HG03432 (cell line): ENCODE results near the gene UBR2.
A peak's percentile ranks its signal among the peaks of the same experiment; 100 is the strongest.
"Not testable (repeated sequence)": the region's sequence is repeated elsewhere in the genome, so short reads cannot be mapped to it uniquely, and the experiment has no call there.

Experiments used
- ATAC-seq: cut with Tn5 transposase; IDR thresholded peaks from one replicate; pipeline ENCODE4 v1.9.1; 2021; ENCODE audit warnings: mild to moderate bottlenecking, moderate library complexity; ENCODE audit not compliant: unreplicated experiment

UBR2 gene

GRCh38 chr6:42618105-42618504 is 54.3 kb downstream of the UBR2 start:
- ATAC-seq = no peak

DNA sequence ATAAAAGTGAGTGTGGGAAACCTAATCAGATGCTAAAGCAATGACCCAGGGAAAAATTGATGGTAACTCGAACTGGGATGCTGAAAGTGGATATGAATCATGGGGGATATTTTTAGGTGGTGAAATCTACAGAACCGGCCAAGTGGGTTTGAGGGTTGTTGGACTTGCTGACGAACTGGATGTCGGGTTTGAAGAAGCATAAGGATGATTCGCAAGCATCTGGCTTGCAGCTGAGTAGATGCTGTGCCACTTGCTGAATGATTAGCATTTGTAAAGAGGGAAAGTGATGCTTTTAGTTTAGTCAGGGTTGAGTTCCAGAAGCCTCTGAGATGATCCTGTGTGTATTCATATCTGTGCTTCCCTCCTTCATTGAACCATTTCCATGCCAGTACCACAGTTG is 54.9 kb downstream of the UBR2 start:
- ATAC-seq = no peak

DNA sequence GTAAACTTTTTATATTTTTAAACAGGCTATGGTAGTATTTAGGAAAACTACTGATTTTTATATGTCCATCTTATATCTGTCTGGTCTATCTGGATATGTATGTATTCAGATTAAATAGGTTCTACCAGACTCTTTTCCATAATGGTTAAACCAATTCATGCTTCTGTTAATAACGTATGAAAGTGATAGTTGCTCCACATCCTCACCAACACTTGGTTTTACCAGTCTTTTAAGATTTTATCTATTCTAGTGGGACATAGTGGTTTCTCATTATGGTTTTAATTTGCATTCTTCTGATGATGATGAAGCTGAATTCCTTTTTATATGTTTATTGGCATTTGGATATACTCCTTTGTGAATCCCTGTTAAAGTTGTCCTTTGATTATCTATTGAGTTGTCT is 56.1 kb downstream of the UBR2 start:
- ATAC-seq = no peak

DNA sequence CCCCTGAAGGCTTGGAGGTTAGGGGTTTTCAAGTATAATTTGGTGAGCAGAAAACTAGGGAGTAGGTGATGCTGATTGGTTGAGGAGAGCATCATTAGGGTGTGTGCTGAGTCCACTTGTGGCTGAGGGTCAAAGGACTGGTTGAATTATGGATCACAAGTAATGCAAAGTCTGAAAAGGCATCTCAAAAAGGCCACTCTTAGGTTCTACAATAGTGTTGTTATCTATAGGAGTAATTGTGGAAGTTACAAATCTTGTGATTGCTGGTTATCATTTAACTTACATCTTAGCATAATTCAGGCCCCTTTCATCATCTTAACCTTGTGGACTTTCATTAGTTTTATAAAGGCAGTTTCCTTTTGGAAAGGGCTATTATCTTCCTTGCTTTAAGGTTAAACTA is 60.8 kb downstream of the UBR2 start:
- no peak for ATAC-seq

DNA sequence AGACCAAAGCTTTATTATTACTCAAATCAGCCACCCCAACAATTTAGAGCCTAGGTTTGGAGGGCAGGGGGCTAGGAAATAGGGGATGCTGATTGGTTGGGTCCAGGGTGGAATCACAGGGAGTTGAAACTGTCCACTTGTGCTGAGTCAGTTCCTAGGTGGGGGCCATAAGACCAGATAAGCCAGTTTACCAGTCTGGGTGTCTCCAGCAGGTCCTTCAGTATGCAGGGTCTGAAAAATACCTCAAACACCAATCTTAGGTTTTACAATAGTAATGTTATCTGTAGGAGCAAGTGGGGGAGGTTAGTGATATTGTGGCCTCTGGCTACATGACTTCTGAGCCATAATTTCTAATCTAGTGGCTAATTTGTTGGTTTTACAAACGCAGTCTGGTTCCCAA is 63.2 kb downstream of the UBR2 start:
- no peak for ATAC-seq

DNA sequence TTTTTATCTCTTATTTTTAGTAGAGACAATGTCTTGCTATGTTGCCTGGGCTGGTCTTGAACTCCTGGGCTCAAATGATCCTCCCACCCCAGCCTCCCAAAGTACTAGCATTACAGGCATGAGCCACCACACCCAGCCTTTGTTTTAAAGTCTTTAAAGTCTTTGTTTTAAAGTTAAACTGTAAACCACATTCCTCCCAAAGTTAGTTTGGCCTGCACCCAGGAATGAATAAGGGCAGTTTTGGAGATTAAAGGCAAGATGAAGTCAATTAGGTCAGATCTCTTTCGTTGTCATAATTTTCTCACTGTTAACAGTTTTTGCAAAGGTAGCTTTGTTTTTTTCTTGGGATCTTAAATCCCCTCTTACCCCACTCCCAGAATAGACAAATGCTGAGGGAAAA is 63.8 kb downstream of the UBR2 start:
- no peak for ATAC-seq

DNA sequence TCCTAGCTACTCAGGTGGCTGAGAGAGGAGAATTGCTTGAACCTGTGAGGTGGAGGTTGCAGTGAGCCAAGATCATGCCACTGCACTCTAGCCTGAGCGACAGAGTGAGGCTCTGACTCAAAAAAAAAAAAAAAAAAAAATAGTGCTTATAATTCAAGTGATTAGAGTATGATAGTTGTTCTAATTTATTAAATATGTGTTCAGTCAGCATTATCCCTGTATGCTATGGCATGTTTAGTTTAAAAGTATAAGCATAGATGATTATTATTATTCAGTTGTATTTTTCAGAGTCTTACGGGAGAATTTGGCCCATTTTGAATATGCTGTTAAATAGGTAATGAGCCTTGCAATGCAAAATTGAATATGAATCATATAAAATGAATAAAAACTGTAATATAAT is 64.8 kb downstream of the UBR2 start:
- ATAC-seq = no peak

- no peak for ATAC-seq
Measured at GRCh38 chr6:42629845-42630244, 66.0 kb downstream of the UBR2 start.

GRCh38 chr6:42637681-42638080 is 73.9 kb downstream of the UBR2 start:
- ATAC-seq = no peak

GRCh38 chr6:42642794-42643193 is 79.0 kb downstream of the UBR2 start:
- ATAC-seq = no peak

- ATAC-seq = no peak
Measured at GRCh38 chr6:42644211-42644610, 80.4 kb downstream of the UBR2 start.

DNA sequence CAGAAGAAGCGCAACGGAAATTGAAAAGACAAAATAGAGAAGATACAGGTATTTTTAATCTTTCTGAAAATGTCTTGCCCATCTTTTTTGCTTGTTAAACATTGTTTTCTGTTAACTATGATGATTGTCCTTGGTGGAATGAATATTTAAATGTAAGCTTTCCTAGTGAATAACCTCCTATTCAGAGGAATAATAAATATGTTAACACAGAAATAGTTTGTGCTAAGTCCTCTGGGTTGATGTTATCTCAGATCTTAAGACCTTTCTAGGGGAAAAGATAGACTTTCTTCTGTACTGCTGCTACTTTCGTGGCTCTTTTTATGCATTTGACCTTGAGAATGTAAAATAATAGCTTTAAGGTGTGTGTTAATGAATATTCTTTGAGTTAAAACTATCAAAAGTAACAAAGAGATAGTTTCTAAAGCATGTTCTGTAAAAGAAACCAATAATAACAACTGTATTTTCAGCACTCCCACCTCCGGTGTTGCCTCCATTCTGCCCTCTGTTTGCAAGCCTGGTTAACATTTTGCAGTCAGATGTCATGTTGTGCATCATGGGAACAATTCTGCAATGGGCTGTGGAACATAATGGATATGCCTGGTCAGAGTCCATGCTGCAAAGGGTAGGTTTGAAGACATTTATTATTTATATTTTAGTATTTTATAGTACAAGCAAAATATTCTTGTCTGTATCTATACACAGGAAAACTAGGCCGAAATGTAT is 88.4 kb downstream of the UBR2 start:
- no peak for ATAC-seq

- ATAC-seq = no peak
Measured at GRCh38 chr6:42653851-42654250, 90.0 kb downstream of the UBR2 start.

- no peak for ATAC-seq
Measured at GRCh38 chr6:42659806-42660205, 96.0 kb downstream of the UBR2 start.

DNA sequence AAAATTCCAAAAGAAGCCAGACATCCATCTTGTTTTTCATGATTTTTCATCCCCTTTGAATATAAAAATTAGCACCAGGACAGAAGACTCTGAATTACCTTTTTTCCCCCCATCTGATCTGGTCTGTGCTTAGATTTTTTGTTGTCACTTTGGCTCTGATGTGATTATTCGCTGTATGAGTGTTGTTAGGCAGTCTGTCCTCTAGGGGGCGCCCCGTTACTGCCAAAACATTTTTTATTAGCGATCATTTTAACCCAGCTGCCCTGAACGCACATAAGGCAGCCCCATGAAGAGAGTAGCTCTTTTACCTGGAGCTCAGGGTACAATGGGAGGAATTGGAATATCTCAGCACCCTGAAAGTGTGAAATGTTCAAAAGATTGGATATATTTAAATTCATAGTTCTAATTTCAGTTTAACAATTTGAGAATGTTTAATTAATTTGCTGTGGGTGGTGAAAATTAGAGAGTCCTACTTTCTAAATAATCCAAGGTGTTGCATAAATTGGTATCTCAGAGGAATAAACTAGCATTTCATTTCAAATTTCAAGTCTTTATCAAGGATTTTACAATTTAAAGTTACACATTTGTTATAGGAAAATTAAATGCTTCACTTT is 97.8 kb downstream of the UBR2 start:
- peak; percentile 37 for ATAC-seq

DNA sequence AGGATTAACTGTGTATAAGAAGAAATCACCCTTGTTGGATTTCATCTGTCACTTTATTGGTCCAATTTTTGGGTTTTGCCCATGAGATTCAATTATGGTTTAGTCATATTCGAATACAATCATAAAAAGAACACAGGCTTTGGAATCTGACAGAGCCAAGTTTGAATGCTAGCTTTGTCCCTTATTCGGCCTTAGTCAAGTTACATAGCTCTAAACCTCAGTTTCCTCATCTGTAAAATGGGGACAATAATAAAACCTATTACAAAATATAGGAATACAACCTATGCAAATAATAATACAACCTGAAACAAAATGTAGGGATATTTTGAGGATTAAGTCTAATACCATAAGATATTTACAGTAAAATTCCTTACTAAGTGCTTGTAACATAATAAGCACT is 100.9 kb downstream of the UBR2 start:
- no peak for ATAC-seq

DNA sequence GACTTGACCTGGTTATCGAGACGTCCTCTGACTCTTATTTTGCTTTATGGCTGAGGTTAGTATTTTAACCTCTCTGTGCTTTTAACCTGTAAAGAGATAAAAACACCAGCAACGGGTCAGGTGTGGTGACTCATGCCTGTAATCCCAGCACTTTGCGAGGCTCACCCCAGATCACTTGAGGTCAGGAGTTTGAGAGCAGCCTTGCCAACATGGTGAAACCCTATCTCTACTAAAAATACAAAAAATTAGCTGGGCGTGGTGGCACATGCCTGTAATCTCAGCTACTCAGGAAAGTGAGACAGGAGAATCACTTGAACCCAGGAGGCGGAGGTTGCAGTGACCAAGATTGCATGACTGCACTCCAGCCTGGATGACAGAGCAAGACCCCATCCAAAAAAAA is 110.5 kb downstream of the UBR2 start:
- ATAC-seq = not testable (repeated sequence)

DNA sequence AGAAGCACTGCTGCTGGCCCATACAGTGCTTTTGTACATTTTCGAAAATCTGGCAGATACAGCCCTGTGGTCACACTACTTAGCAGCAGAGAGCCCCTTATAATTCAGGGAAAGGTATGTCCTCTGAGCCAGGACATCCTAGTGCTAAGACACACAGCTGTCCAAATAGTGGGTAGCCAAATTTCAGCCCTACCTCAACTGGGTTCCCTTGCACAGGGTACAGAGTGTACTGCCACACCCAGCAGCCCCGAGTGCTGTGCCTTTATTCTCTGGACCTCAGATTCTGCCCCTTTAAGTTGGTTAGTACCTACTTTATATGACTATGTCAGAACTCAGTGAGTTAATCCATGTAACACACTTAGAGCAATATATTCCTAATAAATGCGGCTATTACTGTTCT is 111.0 kb downstream of the UBR2 start:
- no peak for ATAC-seq

DNA sequence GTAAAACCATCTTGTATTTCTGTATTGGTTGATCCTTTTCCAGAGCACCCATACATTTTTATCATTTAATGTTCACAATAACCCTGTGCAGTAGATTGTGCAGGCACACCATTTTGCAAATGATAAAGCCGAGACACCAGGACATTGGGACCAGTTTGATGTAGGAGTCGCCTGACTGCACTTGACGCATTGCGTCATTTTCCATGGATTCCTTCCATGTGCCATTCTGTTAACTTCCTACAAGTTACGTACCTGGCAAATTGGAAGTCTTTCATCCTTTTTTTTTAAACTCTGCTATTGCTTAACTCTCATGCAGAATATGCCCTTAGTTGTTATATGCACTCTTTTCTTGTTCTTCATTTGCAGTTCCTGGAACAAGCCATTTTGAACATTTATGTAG is 115.5 kb downstream of the UBR2 start:
- no peak for ATAC-seq

- ATAC-seq = no peak
Measured at GRCh38 chr6:42688281-42688680, 124.5 kb downstream of the UBR2 start.

DNA sequence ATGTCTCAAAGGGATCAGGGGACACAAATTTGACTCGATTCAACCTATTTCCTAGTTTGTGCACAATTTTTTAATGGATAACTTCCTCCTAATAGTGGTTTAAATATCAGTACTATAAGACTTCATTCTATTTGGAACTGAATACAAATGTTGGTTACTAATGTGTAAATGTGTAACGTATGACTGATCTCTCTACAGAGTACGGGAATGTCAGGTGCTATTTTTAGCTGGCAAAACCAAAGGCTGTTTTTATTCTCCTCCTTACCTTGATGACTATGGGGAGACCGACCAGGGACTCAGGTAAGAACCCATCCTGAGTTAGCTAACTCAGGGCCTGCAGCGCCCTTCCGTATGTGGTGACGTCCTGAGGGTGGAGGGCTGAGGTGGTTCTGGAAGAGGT is 125.5 kb downstream of the UBR2 start:
- no peak for ATAC-seq

DNA sequence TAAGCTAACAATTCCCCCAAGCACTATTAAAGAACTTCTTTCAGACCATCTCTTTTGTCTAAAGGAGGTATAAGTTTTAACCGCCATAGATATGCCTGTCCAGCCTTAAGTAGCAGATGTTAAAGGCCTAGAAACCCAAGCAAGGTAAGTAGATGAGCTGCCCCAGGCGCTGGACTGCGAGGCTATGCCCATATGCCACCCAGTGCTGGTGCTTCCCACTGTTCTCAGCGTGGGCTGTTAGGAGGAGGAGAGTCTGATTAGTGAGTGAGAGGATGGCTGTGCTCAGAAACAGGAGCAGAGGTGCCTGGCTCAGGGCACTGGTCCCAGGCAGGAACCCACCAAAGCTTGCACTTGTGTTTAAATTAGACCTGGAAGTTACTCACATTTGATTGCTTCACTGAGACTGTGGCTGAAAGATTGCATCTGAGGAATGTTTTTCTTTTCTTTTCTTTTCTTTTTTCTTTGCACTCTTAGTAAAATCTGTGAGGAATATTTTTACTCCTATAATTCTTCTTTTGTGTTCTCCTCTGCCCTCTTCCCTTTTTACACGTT is 126.4 kb downstream of the UBR2 start:
- ATAC-seq = no peak

DNA sequence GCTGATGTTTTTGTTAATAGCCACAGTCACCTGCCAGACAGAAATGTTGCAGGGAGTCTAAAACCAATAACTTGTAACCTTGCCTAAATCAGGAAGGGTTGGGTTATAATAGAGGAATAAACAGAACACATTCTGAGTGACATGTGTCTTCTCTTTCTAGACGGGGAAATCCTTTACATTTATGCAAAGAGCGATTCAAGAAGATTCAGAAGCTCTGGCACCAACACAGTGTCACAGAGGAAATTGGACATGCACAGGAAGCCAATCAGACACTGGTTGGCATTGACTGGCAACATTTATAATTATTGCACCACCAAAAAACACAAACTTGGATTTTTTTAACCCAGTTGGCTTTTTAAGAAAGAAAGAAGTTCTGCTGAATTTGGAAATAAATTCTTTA is 127.0 kb downstream of the UBR2 start:
- no peak for ATAC-seq
